Small intestine (tissue), 7 donors: ENCODE results near the gene ARHGEF2. TPM values are rescaled to one million over a fixed set of nuclear protein-coding genes. Genes with fewer than 3 reads are reported as not detected.
"Not testable (repeated sequence)": the region's sequence is repeated elsewhere in the genome, so short reads cannot be mapped to it uniquely, and the experiment has no call there.

Experiments
- DNase-seq, 2 donors: peaks; one replicate each; pipeline versions ENCODE4 v3.0.0 to v3.0.0-alpha.2; 2013
- FAIRE-seq: peaks from 2 replicates; lab custom pipeline; 2012; peaks lifted over from hg19 to GRCh38; lab: Jason Lieb, UNC
- H3K27ac ChIP-seq, 3 donors: one replicate each; pipeline ENCODE4 v1.5.1; 2013; ENCODE audit warnings: low read length in 2 of 3, mild to moderate bottlenecking in 2 of 3, control low read depth in 1 of 3, inconsistent platforms in 1 of 3, low read depth in 1 of 3, moderate library complexity in 1 of 3
- H3K27me3 ChIP-seq, 3 donors: one replicate each; pipeline ENCODE4 v1.6.1; 2013; ENCODE audit warnings: low read length in 3 of 3, inconsistent platforms in 1 of 3; ENCODE audit not compliant: control insufficient read depth in 3 of 3, insufficient read depth in 3 of 3
- H3K36me3 ChIP-seq, 3 donors: one replicate each; pipeline ENCODE4 v1.6.1; 2013; ENCODE audit warnings: low read length in 3 of 3, inconsistent platforms in 1 of 3, low read depth in 1 of 3, mild to moderate bottlenecking in 1 of 3, moderate library complexity in 1 of 3; ENCODE audit not compliant: control insufficient read depth in 3 of 3, insufficient read depth in 2 of 3
- H3K4me1 ChIP-seq, 3 donors: one replicate each; pipeline ENCODE4 v1.6.1; 2013; ENCODE audit warnings: low read length in 2 of 3, inconsistent platforms in 1 of 3, low read depth in 1 of 3, mild to moderate bottlenecking in 1 of 3, moderate library complexity in 1 of 3; ENCODE audit not compliant: control insufficient read depth in 3 of 3, insufficient read depth in 2 of 3
- H3K4me3 ChIP-seq, 3 donors: one replicate each; pipeline ENCODE4 v1.5.1; 2013; ENCODE audit warnings: low read length in 3 of 3, control low read depth in 1 of 3, inconsistent platforms in 1 of 3, low read depth in 1 of 3, mild to moderate bottlenecking in 1 of 3, moderate library complexity in 1 of 3
- H3K9me3 ChIP-seq, 2 donors: one replicate each; pipeline ENCODE4 v1.6.1; 2013; ENCODE audit warnings: low read depth in 1 of 2, low read length in 1 of 2; ENCODE audit not compliant: control insufficient read depth in 2 of 2, insufficient read depth in 1 of 2
- WGBS, 3 donors: extraction: QIAGEN DNeasy Blood & Tissue Kit; methylation state at CpG; one replicate each; pipeline ENCODE4 v1.1.7; 2013; 5-methylcytosine and 5-hydroxymethylcytosine counted together
- polyA plus RNA-seq, 4 donors: library from polyadenylated mRNA; stranded (reverse) in 3 of 4; unstranded in 1 of 4; fragments of 200-250 nt in 3 of 4; fragments of 120-200 nt in 1 of 4; gene quantifications; one replicate each; pipeline versions ENCODE4 v1.2.1 to v1.2.3, GENCODE V29; 2013
- donor health status: healthy with polysubstance abuse.
- donor health status: control.
- donor health status: control.
- donor health status: Bipolar disorder and iron deficiency.
- donor health status: healthy.

The ARHGEF2 gene
- polyA plus RNA-seq, 4 donors: 14.6 to 61.6 (median 38.2) TPM

DNA sequence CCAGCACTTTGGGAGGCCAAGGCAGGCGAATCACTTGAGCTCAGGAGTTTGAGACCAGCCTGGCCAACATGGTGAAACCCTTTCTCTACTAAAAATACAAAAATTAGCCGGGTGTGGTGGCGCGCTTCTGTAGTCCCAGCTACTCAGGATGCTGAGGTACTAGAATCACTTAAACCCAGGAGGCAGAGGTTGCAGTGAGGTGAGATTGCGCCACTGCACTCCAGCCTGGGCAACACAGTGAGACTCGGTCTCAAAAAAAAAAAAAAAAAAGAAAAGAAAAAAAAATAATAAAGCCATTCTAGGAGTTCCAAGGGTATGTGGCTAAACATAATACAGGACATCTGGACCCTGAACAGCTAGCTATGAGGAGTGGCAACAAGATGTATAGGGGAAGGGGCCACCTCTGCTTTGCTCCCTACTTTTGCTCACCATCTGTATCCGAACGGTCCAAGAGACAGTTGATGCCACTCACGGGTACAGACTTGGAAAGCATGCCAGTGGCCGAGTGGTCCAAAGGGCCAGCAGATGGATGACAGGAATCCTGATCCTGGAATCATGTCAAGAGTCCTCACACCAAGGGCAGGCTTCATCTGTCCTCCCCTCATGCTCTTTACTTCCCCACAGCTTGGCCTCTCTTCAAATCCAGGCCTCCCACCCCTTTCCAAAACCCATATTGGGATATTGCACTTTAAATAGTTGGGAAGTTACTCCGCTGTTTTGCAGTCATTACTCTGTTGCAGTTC, 6.7 kb upstream of the ARHGEF2 start:
- WGBS, 3 donors: 81 to 95% (median 92%) methylated on average over 11 of the region's 11 CpGs
- DNase-seq, H3K27me3 ChIP-seq, FAIRE-seq, H3K9me3 ChIP-seq, H3K36me3 ChIP-seq, H3K4me3 ChIP-seq, H3K27ac ChIP-seq: not testable (repeated sequence)
- H3K4me1 ChIP-seq: peaks cover 2 to 37% (median 16%) of the 10 kb centered on the region in 3 donors

DNA sequence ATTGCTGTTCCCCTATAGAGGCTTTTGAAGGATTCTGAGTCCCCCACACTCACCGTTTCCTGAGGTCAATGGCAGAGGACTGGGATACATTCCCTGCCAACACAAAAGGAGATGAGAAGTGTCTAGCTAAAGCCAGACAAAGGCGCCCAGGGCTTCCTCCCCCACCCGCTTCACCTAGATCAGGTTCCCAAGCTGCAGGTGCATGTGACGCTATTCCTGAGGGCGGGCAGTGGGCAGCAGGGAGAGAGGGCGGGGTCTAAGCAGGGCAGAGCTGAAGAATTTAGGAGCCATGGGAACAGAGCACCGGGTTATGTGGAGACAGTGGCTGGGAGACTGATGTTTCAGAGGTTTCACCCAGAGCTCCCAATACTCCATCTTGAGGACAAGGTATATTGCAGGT, 6.0 kb upstream of the ARHGEF2 start:
- H3K36me3 ChIP-seq: peaks cover 0 to 5% (median 0%) of the 10 kb centered on the region in 3 donors
- FAIRE-seq (no peak), DNase-seq (no peak)
- no peak overlapping the region for H3K4me3 ChIP-seq
- 64 to 79% (median 73%) methylated on average over 7 of the region's 7 CpGs for whole genome bisulfite sequencing, 3 donors
- peak overlapping the region in 1 of 3 donors; percentile 85 for H3K27ac ChIP-seq
- H3K4me1 ChIP-seq: peaks cover 7 to 42% (median 23%) of the 10 kb centered on the region in 3 donors
- no peaks in the 10 kb centered on the region for H3K9me3 ChIP-seq
- H3K27me3 ChIP-seq: no peaks in the 10 kb centered on the region

DNA sequence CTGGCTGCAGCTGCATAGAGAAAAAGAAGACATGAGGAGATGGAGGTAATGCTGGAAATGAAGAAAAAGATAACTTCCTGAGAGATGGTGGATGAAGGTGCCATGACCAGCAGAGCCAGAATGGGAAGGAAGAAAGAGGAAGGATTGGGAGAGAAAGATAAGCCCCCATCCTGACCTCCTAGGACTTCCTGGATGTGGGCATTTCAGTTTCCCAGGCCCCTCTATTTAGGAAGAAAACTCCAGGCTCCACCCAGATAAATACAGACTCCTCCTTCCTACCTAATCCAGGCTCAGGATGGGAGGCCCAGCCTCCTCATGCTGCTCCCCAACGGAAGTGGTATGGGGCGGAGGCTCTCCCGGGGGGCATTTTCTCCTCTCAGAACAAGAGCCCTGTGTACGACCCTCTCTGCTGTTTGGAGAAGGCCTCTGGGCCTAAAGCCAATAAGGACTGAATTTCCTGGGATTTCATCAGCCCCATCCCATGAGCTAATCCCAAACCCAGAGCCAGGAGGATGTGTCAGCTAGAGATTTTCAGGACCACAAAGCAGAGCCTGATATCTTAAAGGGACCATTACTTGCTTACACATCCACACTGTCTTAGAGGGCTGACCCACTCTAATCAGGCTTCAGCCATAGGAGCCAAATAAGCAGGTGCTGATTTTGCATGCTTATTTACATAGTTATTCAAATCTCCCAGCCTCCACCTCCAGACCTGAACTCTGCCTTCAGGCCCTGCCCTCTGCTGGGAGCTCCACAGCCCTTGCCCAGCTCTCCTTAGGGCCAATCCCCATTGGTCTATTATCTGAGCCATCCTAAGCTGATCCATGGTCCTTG, 5.1 kb upstream of the ARHGEF2 start:
- Histone ChIP-seq H3K9me3 (no peaks in the 10 kb centered on the region), H3K27me3 (no peaks in the 10 kb centered on the region), H3K36me3 (peaks cover 0 to 5% (median 0%) of the 10 kb centered on the region in 3 donors), H3K4me1 (peaks cover 7 to 44% (median 23%) of the 10 kb centered on the region in 3 donors), H3K27ac (peak overlapping the region in 2 of 3 donors; percentile 57 to 85), H3K4me3 (no peak overlapping the region)
- WGBS, 3 donors: 46 to 55% (median 50%) methylated on average over 4 of the region's 4 CpGs
- FAIRE-seq: no peak
- no peak for DNase-seq

DNA sequence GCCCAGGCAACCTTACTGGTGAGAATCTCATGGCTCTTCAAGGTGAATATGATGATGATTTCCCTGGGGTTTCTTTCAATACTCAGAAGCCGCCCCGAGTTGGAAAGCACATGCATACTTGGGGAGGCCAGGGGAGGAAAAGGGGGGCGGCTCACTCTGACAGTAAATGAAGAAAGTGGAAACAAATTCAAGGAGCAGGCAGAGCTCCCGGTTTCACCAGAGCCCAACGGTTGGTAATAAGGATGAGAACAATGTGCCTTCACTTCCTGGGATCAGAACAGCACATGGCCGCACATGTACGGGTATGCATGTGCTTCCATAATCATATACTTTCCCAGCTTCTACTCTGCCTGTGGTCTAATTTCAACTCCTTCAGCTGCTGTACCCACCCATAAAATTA, 3.8 kb upstream of the ARHGEF2 start:
- Histone ChIP-seq H3K27ac (peak overlapping the region in 1 of 3 donors; percentile 89), H3K4me3 (no peak overlapping the region)

DNA sequence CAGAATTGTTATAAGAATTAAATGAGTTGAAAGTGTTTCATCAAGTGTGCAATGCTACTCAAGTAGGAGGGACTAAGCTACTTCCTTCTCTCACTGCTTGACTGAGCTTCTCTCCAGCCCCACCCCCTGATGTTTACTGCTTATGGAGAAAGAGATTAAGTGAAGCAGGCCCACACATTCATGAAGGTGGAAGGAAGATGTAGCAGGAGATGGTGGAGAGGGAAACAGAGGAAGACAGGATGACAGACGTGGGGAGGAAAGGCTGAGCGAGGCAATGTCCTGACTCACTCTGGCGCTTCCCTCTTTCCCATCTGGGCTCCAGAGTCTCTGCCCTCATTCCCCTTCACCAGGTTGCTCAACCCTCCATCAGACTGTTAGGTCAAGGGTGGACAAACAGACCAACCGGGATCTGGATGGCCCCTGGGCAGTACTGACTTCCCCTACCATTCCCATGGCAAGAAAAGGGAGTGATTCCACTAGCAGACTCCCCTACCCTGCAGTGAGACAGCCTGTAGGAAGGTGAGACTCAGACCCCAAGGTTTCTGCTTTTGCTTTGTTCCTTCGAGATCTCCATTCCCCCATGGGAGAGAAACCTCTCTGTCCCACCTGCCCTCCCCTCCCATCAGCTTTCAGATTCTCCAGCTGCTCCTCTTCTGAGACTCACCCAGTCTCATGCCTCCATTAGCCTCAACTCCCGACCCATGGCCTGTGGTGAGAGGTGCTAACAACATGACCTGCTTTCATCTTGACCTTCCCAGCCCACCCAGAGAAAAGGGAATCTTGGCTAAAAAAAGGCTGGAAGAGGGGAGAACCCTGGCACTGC, 3.1 kb upstream of the ARHGEF2 start:
- H3K27me3 ChIP-seq: no peaks in the 10 kb centered on the region
- FAIRE-seq (no peak), DNase-seq (peak in 1 of 2 donors; percentile 43)
- peak overlapping the region in 1 of 3 donors; percentile 89 for H3K27ac ChIP-seq
- H3K4me3 ChIP-seq: no peak overlapping the region
- H3K36me3 ChIP-seq: peaks cover 0 to 5% (median 0%) of the 10 kb centered on the region in 3 donors
- no peaks in the 10 kb centered on the region for H3K9me3 ChIP-seq
- WGBS, 3 donors: 49 to 69% (median 66%) methylated on average over 6 of the region's 6 CpGs
- H3K4me1 ChIP-seq: peaks cover 7 to 53% (median 23%) of the 10 kb centered on the region in 3 donors

More for the DNA sequence above, 3.8 kb upstream of the ARHGEF2 start:
- 64 to 87% (median 76%) methylated on average over 7 of the region's 7 CpGs for WGBS, 3 donors
- FAIRE-seq: no peak
- Histone ChIP-seq H3K27me3 (no peaks in the 10 kb centered on the region), H3K4me1 (peaks cover 7 to 47% (median 23%) of the 10 kb centered on the region in 3 donors), H3K36me3 (peaks cover 0 to 5% (median 0%) of the 10 kb centered on the region in 3 donors), H3K9me3 (no peaks in the 10 kb centered on the region)
- DNase-seq: no peak

DNA sequence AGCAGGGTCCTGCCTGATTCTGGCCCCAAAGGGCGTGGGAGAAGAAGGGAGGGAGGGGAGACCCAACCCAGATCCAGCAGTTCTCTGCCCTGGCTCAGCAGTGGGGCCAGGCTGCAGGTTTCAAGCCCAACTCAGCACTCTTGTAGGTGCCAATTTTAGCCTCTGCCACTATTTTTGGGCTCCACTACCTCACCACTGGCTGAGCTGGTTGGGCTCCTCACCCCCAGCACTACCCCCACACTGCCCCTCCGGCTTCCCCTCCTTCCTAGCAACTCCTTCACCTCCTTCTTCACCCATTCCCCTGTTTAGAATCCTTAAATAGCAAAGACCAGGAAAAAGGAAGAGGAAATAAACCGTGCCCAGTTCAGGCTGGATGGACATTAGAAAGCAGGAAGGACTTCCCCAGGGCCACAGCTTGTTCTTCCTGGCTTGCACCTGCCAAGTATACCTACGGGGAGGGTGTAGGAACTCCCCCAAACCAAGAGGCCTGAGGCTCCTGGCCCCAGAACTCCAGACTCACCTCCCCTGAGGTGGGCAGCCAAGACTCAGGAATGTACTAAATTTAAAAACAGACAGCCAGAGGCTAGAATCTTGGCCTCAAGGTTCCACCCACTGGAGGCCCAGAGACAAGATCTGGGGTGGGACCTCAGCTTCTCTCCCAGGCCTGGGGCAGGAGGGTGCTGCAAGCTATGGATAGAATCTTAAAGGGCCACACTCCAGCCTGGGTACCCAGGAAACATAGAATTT, 1.4 kb upstream of the ARHGEF2 start:
- peak overlapping the region; percentile 77 to 93 (median 89) for H3K27ac ChIP-seq
- peaks cover 0 to 14% (median 0%) of the 10 kb centered on the region in 3 donors for H3K36me3 ChIP-seq
- FAIRE-seq (no peak), DNase-seq (no peak)
- peaks cover 7 to 70% (median 34%) of the 10 kb centered on the region in 3 donors for H3K4me1 ChIP-seq
- 13 to 25% (median 17%) methylated on average over 4 of the region's 4 CpGs for WGBS, 3 donors
- H3K9me3 ChIP-seq: no peaks in the 10 kb centered on the region
- peak overlapping the region; percentile 2 to 88 (median 87) for H3K4me3 ChIP-seq
- H3K27me3 ChIP-seq: no peaks in the 10 kb centered on the region

DNA sequence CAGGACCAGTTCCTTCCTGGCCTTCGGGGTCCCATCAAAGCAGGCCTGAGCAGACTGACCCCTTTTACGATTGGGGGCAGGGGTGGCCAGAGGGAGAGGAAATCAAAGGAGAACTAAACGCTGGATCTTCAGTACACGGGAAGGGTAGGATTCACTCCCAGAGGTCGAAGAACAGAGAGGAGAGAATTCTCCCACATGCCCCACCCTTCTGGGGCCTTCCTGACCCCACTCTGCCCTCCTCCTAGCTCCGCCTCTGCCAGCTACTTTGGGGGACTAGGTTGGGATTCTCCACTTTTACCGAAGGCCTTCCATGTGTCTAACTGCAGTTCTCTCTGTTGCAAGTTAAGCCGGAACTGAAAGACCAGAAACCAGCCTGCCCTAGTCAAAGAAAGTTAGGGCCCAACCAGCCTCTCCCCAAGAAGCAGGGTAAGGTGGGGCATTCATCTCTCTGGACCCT, 654 bp upstream of the ARHGEF2 start:
- Histone ChIP-seq H3K27ac (peak overlapping the region; percentile 77 to 93 (median 89)), H3K36me3 (peaks cover 0 to 20% (median 0%) of the 10 kb centered on the region in 3 donors), H3K4me3 (peak overlapping the region; percentile 87 to 94 (median 88)), H3K4me1 (peaks cover 7 to 72% (median 34%) of the 10 kb centered on the region in 3 donors), H3K9me3 (no peaks in the 10 kb centered on the region), H3K27me3 (no peaks in the 10 kb centered on the region)
- no peak for FAIRE-seq
- DNase-seq: peak; percentile 55 to 64
- 1 to 7% (median 5%) methylated on average over 8 of the region's 8 CpGs for WGBS, 3 donors
